Measurements from ENCODE around the gene MVK. TPM values are rescaled to one million over a fixed set of nuclear protein-coding genes. Genes with fewer than 3 reads are reported as not detected.
A peak's percentile ranks its signal among the peaks of the same experiment; 100 is the strongest.

MVK gene
- total RNA-seq, 1 experiment from 2014 or later = 28.9 TPM

DNA sequence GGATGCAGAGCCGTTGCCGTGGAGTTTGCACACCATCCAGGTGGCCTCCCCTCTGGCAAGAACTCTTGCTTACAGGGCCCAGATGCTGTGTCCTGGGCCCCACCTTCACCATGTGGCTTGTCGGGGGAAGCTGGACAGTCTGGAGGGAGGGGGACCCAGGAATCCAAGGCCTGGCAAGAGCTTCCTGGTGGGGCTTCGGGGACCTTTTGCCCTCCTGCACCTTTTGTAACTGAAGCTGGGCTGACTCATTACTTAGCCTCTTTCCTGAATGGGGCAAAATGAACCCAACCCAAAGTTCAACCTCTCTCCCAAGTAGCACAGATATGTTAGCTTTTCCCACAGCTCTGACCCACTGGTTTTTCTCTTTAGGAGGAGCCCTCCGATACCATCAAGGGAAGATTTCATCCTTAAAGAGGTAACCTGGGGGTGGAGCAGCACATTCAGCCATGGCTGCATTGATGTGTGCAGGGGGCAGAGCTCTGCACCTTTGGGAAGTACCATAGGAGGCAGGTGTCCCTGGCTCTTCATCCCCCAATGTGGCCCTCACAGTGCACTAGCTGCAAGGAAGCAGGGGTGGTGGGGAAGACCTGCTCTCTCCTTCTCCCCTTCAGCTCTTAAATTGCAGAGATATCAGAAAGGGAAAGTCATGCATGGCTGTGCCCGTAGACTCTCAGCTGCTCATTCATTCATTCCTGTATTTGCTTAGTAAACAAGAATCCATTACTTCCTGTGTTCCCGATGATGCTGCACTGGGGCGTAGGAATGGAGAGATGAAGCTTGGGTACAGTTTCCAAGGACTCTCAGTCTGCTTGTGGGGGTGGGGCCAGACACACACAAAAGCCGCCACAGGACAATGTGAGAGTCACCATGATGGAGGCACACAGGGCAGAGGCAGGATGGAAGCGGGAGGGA is 13.0 kb downstream of the MVK start:
- DNase-seq = no peak
- H3K4me3 ChIP-seq (ENCODE audit: low read depth, low read length) = no peak overlapping the region
- no peaks in the 10 kb centered on the region for H3K4me1 ChIP-seq
- Mint-ChIP-seq H3K36me3 (ENCODE audit: insufficient read depth, unreplicated experiment) (no peaks in the 10 kb centered on the region), H3K4me1 (ENCODE audit: low read depth, unreplicated experiment) (peaks cover 7% of the 10 kb centered on the region), H3K27ac (ENCODE audit: unreplicated experiment) (peak overlapping the region; percentile 25), H3K27me3 (ENCODE audit: insufficient read depth, unreplicated experiment) (no peaks in the 10 kb centered on the region), H3K9me3 (ENCODE audit: unreplicated experiment) (no peaks in the 10 kb centered on the region), H3K4me3 (ENCODE audit: unreplicated experiment) (no peak overlapping the region)
- no peaks in the 10 kb centered on the region for H3K27me3 ChIP-seq (replicated peaks; ENCODE audit: control insufficient read depth, insufficient read depth, low read length)
- CTCF ChIA-PET = interaction anchor here (0.6 to 0.8 kb wide), 2 partner anchors 109 to 151 kb away, joined by 3 to 9 read pairs; no protein-coding TSS in a partner anchor
- H3K36me3 ChIP-seq (ENCODE audit: control insufficient read depth, insufficient read depth, low read length) = no peaks in the 10 kb centered on the region; the same call in 1 of the 2 replicates
- POLR2A ChIA-PET = interaction anchor here (0.6 kb wide), 1 partner anchor 355 kb away, joined by 4 read pairs; no protein-coding TSS in a partner anchor
- BruUV-seq (replicated peaks) = no TSS peak
- no peak for TF ChIP-seq CTCF (IDR thresholded peaks at IDR 0.05; ENCODE audit: insufficient read depth in 1 of 2, low read depth in 1 of 2, low read length in 1 of 2, severe bottlenecking in 1 of 2, unreplicated experiment in 1 of 2)
- intact Hi-C loops (cut with micrococcal nuclease; ENCODE audit: unreplicated experiment) = no loop called here
- no peaks in the 10 kb centered on the region for H3K9me3 ChIP-seq

DNA sequence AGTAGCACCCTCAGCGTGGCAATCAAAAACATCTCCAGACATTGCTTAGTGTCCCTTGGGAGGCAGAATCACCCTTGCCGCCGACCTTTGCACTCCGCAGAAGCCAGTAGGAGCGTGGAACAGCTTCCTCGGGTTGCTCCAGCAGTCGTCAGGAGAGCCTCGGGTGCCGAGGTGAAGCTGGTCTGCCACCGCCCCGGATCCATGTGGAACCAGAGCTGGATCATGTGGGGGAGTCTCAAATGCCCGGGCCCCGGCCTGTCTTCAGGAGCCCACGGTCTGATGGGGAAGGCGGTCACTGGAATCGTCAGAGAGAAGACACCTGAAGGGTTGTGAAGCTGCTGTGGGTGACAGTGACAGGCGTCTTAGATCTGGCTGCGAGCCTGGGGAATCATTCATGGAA is 14.3 kb downstream of the MVK start:
- H3K27ac Mint-ChIP-seq (ENCODE audit: unreplicated experiment) = no peak overlapping the region
- BruUV-seq (replicated peaks) = no TSS peak
- H3K4me3 Mint-ChIP-seq (ENCODE audit: unreplicated experiment) = no peak overlapping the region
- H3K27me3 ChIP-seq (replicated peaks; ENCODE audit: control insufficient read depth, insufficient read depth, low read length) = no peaks in the 10 kb centered on the region
- no peaks in the 10 kb centered on the region for H3K36me3 Mint-ChIP-seq (ENCODE audit: insufficient read depth, unreplicated experiment)
- intact Hi-C loops (cut with micrococcal nuclease; ENCODE audit: unreplicated experiment) = no loop called here
- no peaks in the 10 kb centered on the region; the same call in 1 of the 2 replicates for H3K36me3 ChIP-seq (ENCODE audit: control insufficient read depth, insufficient read depth, low read length)
- ChIA-PET POLR2A (no interaction called here), CTCF (no interaction called here)
- no peaks in the 10 kb centered on the region for H3K4me1 ChIP-seq
- no peak overlapping the region for H3K4me3 ChIP-seq (ENCODE audit: low read depth, low read length)
- no peak for DNase-seq
- no peak for TF ChIP-seq CTCF (IDR thresholded peaks at IDR 0.05; ENCODE audit: insufficient read depth in 1 of 2, low read depth in 1 of 2, low read length in 1 of 2, severe bottlenecking in 1 of 2, unreplicated experiment in 1 of 2)
- no peaks in the 10 kb centered on the region for H3K9me3 ChIP-seq
- H3K27me3 Mint-ChIP-seq (ENCODE audit: insufficient read depth, unreplicated experiment) = no peaks in the 10 kb centered on the region
- H3K4me1 Mint-ChIP-seq (ENCODE audit: low read depth, unreplicated experiment) = peaks cover 7% of the 10 kb centered on the region
- H3K9me3 Mint-ChIP-seq (ENCODE audit: unreplicated experiment) = no peaks in the 10 kb centered on the region

- H3K27me3 Mint-ChIP-seq (ENCODE audit: insufficient read depth, unreplicated experiment) = no peaks in the 10 kb centered on the region
Measured at GRCh38 chr12:109588461-109589239, 15.1 kb downstream of the MVK start.

More at GRCh38 chr12:109588461-109589239, 15.1 kb downstream of the MVK start:
- Histone ChIP-seq H3K36me3 (ENCODE audit: control insufficient read depth, insufficient read depth, low read length) (no peaks in the 10 kb centered on the region; the same call in none of the 2 replicates), H3K9me3 (no peaks in the 10 kb centered on the region), H3K4me3 (ENCODE audit: low read depth, low read length) (no peak overlapping the region), H3K4me1 (no peaks in the 10 kb centered on the region), H3K27me3 (replicated peaks; ENCODE audit: control insufficient read depth, insufficient read depth, low read length) (no peaks in the 10 kb centered on the region)
- H3K4me3 Mint-ChIP-seq (ENCODE audit: unreplicated experiment) = no peak overlapping the region
- H3K9me3 Mint-ChIP-seq (ENCODE audit: unreplicated experiment) = no peaks in the 10 kb centered on the region
- no peak for TF ChIP-seq CTCF (IDR thresholded peaks at IDR 0.05; ENCODE audit: insufficient read depth in 1 of 2, low read depth in 1 of 2, low read length in 1 of 2, severe bottlenecking in 1 of 2, unreplicated experiment in 1 of 2)
- no peaks in the 10 kb centered on the region for H3K36me3 Mint-ChIP-seq (ENCODE audit: insufficient read depth, unreplicated experiment)
- POLR2A ChIA-PET = no interaction called here
- H3K27ac Mint-ChIP-seq (ENCODE audit: unreplicated experiment) = peak overlapping the region; percentile 60
- no TSS peak for BruUV-seq (replicated peaks)
- no peak for DNase-seq
- H3K4me1 Mint-ChIP-seq (ENCODE audit: low read depth, unreplicated experiment) = peaks cover 7% of the 10 kb centered on the region
- intact Hi-C loops (cut with micrococcal nuclease; ENCODE audit: unreplicated experiment) = no loop called here
- CTCF ChIA-PET = no interaction called here

All from Caco-2 (cell line).